ENCODE measurements around the gene EVL.

DNA sequence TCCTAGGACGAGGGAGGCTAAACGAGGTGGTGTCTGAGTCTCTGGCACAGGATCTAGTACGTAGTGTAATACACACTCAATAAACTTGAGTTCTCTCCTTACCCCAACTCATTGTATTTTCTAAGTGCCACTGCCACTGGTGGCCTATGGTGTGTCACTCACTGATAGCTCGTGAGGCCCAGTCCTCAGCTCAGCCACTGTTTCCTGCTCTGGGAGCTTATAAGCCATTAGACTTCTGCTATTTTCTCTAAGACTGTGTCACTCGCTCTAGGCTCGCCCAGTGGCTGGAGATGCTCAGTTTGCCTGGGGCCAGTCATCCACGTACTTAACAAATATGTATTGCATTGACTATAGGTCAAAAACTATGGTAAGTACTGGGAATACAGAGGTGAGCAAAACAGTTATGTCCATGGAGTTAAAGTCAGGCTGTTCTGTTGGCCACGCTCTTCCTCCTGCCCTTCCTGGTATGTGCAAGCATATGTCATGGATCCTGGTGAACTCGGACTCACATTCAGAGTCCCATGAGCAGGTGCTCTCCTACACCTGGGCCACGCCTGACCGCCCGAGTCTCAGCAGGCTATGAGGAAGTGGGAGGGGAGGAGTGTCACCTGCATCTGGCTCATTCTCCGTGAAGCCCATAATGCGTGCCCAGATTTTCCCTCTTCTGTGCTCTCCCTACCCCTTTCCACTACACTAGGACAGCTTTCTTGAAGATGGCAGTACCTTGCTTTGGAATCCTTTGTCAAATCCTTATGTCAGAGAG, 52.6 kb downstream of the EVL start:
- TF ChIP-seq, protein P1, sequence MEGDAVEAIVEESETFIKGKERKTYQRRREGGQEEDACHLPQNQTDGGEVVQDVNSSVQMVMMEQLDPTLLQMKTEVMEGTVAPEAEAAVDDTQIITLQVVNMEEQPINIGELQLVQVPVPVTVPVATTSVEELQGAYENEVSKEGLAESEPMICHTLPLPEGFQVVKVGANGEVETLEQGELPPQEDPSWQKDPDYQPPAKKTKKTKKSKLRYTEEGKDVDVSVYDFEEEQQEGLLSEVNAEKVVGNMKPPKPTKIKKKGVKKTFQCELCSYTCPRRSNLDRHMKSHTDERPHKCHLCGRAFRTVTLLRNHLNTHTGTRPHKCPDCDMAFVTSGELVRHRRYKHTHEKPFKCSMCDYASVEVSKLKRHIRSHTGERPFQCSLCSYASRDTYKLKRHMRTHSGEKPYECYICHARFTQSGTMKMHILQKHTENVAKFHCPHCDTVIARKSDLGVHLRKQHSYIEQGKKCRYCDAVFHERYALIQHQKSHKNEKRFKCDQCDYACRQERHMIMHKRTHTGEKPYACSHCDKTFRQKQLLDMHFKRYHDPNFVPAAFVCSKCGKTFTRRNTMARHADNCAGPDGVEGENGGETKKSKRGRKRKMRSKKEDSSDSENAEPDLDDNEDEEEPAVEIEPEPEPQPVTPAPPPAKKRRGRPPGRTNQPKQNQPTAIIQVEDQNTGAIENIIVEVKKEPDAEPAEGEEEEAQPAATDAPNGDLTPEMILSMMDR (conservative IDR thresholded peaks at IDR 0.05; ENCODE audit: low read length) = no peak
- TF ChIP-seq EZH2phosphoT487 (IDR thresholded peaks at IDR 0.05; ENCODE audit: borderline replicate concordance, low read depth, low read length) = no peak
